OCI-LY1 (cell line): ENCODE data around the gene RGSL1.

Experiments
- H2AFZ ChIP-seq: fragments of 200-600 bp; sonication (generic), shearing (Covaris generic); 2 replicates; pipeline ENCODE4 v1.6.0; 2014; ENCODE audit warnings: antibody characterized with exemption, mild to moderate bottlenecking, low read length
- H3F3A ChIP-seq: fragments of 200-600 bp; sonication (generic), shearing (Covaris generic); 2 replicates; pipeline ENCODE4 v1.6.0; 2014; ENCODE audit warnings: mild to moderate bottlenecking, antibody characterized with exemption, low read length, moderate library complexity; ENCODE audit not compliant: insufficient read depth
- H3K27ac ChIP-seq: fragments of 200-600 bp; sonication (generic); 2 replicates; pipeline ENCODE4 v1.5.1; 2014; ENCODE audit warnings: low read length, mixed run types, mild to moderate bottlenecking, low read depth; ENCODE audit not compliant: poor library complexity, severe bottlenecking
- H3K27me3 ChIP-seq: fragments of 200-600 bp; sonication (generic); 2 replicates; pipeline ENCODE4 v1.6.0; 2014; ENCODE audit warnings: antibody characterized with exemption, mild to moderate bottlenecking, low read length, moderate library complexity; ENCODE audit not compliant: insufficient read depth
- H3K36me3 ChIP-seq: fragments of 200-600 bp; sonication (generic); 2 replicates; pipeline ENCODE4 v1.6.1; 2014; ENCODE audit warnings: mild to moderate bottlenecking, antibody characterized with exemption, low read length, moderate library complexity, mixed read lengths; ENCODE audit not compliant: insufficient read depth
- H3K4me1 ChIP-seq: fragments of 200-600 bp; sonication (generic); 2 replicates; pipeline ENCODE4 v1.5.1; 2014; ENCODE audit warnings: mild to moderate bottlenecking, low read length, moderate library complexity; ENCODE audit not compliant: insufficient read depth, severe bottlenecking
- H3K4me2 ChIP-seq: fragments of 200-600 bp; sonication (generic), shearing (Covaris generic); 2 replicates; pipeline ENCODE4 v1.6.1; 2014; ENCODE audit warnings: low read length
- H3K4me3 ChIP-seq: fragments of 200-600 bp; sonication (generic); 2 replicates; pipeline ENCODE4 v1.5.1; 2014; ENCODE audit warnings: low read length, low read depth, mild to moderate bottlenecking, mixed read lengths; ENCODE audit not compliant: poor library complexity, severe bottlenecking
- H3K79me2 ChIP-seq: fragments of 200-600 bp; shearing (Covaris generic); 2 replicates; pipeline ENCODE4 v1.6.1; 2016; ENCODE audit warnings: mixed run types, low read length, mixed read lengths; ENCODE audit not compliant: insufficient read depth
- H3K9ac ChIP-seq: fragments of 200-600 bp; sonication (generic), shearing (Covaris generic); 2 replicates; pipeline ENCODE4 v1.6.1; 2014; ENCODE audit warnings: mild to moderate bottlenecking, low read length, mixed read lengths
- H3K9me2 ChIP-seq: fragments of 200-600 bp; sonication (generic), shearing (Covaris generic); 2 replicates; pipeline ENCODE4 v1.6.1; 2014; ENCODE audit warnings: low read depth, mild to moderate bottlenecking, low read length, mixed read lengths
- H3K9me3 ChIP-seq: fragments of 200-600 bp; shearing (Covaris generic); 2 replicates; pipeline ENCODE4 v1.6.1; 2014; ENCODE audit warnings: low read length, mixed read lengths
- H4K20me1 ChIP-seq: fragments of 200-600 bp; sonication (generic), shearing (Covaris generic); 2 replicates; pipeline ENCODE4 v1.6.0; 2016; ENCODE audit warnings: mild to moderate bottlenecking, low read length; ENCODE audit not compliant: insufficient read depth
- CTCF ChIP-seq: fragments of 200-600 bp; sonication (generic), shearing (Covaris generic); IDR thresholded peaks from 2 replicates; pipeline ENCODE4 v1.5.1; 2017; ENCODE audit warnings: mild to moderate bottlenecking, antibody characterized with exemption, low read length, moderate library complexity, mixed read lengths
- EZH2 ChIP-seq: fragments of 200-600 bp; sonication (generic), shearing (Covaris generic); IDR thresholded peaks from 2 replicates; pipeline ENCODE4 v1.8.0; 2017; ENCODE audit warnings: borderline replicate concordance, mixed run types, mild to moderate bottlenecking, antibody characterized with exemption, low read length, moderate library complexity, mixed read lengths

Gene RGSL1

DNA sequence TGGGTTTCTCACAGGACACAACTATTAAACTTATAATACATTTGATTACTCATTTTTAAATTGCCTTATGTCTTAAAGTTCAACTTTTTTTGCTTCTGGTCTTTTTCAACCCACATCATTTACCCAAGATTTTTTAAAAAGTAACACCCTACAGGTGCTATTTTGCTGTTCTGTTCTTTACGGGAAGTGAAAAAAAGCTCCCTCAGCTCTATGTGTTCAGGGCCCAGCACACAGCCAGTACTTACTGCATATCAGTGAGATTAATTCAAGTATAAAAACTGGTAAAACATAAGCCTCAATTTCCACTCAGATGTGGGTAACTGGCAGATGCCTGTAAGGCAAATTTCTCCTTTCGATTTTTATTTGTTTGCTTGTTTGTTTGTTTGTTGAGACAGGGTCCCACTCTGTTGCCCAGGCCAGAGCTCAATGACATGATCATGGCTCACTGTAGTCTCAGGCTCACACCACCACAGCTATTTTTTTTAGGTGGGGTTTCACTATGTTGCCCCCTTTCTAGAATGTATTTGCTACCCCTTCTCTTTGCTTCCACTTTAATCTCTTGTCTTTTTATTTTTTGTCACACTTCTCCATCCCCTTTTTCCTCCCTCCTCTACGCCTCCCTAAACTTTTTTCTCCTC is 118.8 kb downstream of the RGSL1 start:
- Histone ChIP-seq H3K9me2 (no peaks in the 10 kb centered on the region), H3K79me2 (no peaks in the 10 kb centered on the region), H3K4me1 (peaks cover 26% of the 10 kb centered on the region), H2AFZ (0 out of 2 replicates have a peak overlapping the region, but pooled peaks have one; percentile 72), H3K27me3 (no peaks in the 10 kb centered on the region), H3K4me2 (peak overlapping the region; percentile 14; the same call in 1 of the 2 replicates), H3K4me3 (no peak overlapping the region), H4K20me1 (no peaks in the 10 kb centered on the region), H3F3A (no peaks in the 10 kb centered on the region), H3K36me3 (no peaks in the 10 kb centered on the region), H3K9me3 (peaks cover 5% of the 10 kb centered on the region), H3K9ac (no peak overlapping the region), H3K27ac (peak overlapping the region; percentile 75)
- no peak for TF ChIP-seq CTCF
- TF ChIP-seq EZH2: no peak

DNA sequence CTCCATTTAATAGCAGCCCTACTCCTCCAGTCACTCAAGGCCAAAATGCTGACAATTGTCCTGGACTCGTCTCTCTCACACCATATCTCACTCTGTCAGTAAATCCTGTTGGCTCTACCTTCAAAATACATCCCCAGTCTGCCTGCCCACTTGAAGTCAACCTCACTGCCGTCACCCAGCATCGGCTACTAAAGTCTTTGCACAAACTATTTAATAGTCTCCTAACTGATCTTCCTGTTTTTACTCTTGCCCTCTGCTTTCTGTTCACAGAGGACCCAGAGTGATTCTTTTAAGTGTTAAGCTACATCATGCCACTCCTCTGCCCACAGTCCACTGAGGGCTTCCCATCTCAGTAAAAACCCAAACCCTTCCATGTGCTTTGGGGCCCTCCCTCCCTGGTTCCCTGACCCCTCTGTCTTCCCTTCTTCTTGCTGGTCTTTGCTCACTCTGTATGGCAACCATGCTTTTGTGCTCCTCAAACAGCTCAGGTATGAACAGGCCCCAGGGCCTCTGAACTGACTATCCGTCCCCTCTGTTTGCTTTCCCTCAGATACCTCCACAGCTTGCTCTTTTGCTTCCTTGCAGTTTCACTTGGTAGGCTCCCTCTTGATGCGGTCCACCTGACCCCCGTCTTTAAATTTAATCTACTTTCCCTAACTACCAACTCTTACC is 120.1 kb downstream of the RGSL1 start:
- Histone ChIP-seq H3K9ac (no peak overlapping the region; the same call in 1 of the 2 replicates), H3K4me2 (peak overlapping the region; percentile 14; the same call in 1 of the 2 replicates), H4K20me1 (no peaks in the 10 kb centered on the region), H3K27me3 (no peaks in the 10 kb centered on the region), H3K27ac (peak overlapping the region; percentile 75), H3K9me2 (no peaks in the 10 kb centered on the region), H3K4me1 (peaks cover 26% of the 10 kb centered on the region), H3F3A (no peaks in the 10 kb centered on the region), H3K9me3 (peaks cover 5% of the 10 kb centered on the region), H3K36me3 (no peaks in the 10 kb centered on the region), H3K4me3 (no peak overlapping the region), H3K79me2 (no peaks in the 10 kb centered on the region), H2AFZ (peak overlapping the region; percentile 72)
- no peak for TF ChIP-seq EZH2

DNA sequence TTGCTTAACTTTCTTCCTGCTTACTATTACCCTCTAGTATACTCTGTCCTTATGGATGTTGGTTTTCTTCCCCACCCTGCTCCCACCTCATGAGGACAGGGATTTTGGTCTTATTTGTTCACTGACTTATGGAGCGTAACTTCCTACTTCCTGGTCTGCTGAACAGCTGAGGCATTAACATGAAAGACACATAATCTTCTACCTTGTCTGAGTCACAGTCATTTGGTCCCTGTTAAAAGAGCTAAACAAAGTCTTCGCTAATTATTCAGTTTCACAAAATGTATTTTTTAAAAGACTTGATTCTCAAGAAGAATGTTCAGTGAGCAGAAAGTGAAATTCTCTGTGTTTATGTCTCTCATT is 120.6 kb downstream of the RGSL1 start:
- H3K27ac ChIP-seq: peak overlapping the region; percentile 75
- no peaks in the 10 kb centered on the region for H3F3A ChIP-seq
- H3K9me2 ChIP-seq: no peaks in the 10 kb centered on the region
- no peak overlapping the region for H3K4me3 ChIP-seq
- H4K20me1 ChIP-seq: no peaks in the 10 kb centered on the region
- no peak overlapping the region for H3K9ac ChIP-seq
- H3K4me1 ChIP-seq: peaks cover 26% of the 10 kb centered on the region
- TF ChIP-seq EZH2 (no peak), CTCF (no peak)
- peak overlapping the region; percentile 72 for H2AFZ ChIP-seq
- H3K79me2 ChIP-seq: no peaks in the 10 kb centered on the region
- no peaks in the 10 kb centered on the region for H3K27me3 ChIP-seq
- peak overlapping the region; percentile 9; the same call in 1 of the 2 replicates for H3K4me2 ChIP-seq
- H3K9me3 ChIP-seq: peaks cover 5% of the 10 kb centered on the region
- H3K36me3 ChIP-seq: 0 out of 2 replicates have a peak, but pooled peaks cover under 1% of the 10 kb centered on the region
